IMR-90 (cell line): ENCODE results near the gene GLYATL1. TPM values are rescaled to one million over a fixed set of nuclear protein-coding genes. Genes with fewer than 3 reads are reported as not detected.

ENCODE experiments used
- ATAC-seq: fragments of 200-7000 bp; cut with Tn5 transposase; 2 replicates; pipeline ENCODE4 v1.9.1; 2020; ENCODE audit warnings: low read depth, mild to moderate bottlenecking, moderate library complexity
- BruUV-seq: library from RNA; stranded (reverse); fragments of 400-500 nt; replicated peaks from 2 replicates; lab custom pipeline; 2021; lab: Mats Ljungman, UMichigan
- CTCF ChIA-PET: fragments of 300-600 bp; formaldehyde crosslinking; extraction: SDS; loops from one replicate; lab custom pipeline; 2021; ENCODE audit warnings: antibody characterized with exemption; lab: Yijun Ruan, JAX
- POLR2A ChIA-PET: fragments of 300-600 bp; sonication (Branson Sonifier 250); formaldehyde crosslinking; loops from one replicate; lab custom pipeline; 2022; ENCODE audit warnings: antibody characterized with exemption; ENCODE audit not compliant: unreplicated experiment; lab: Charles Lee
- DNase-seq: peaks from one replicate; pipeline ENCODE4 v3.0.0; 2013
- H2AFZ ChIP-seq: replicated peaks from 2 replicates; pipeline ENCODE3; 2013; ENCODE audit warnings: low read length, mild to moderate bottlenecking; ENCODE audit not compliant: poor library complexity
- H2AK5ac ChIP-seq: 2 replicates; pipeline ENCODE4 v1.6.1; 2013; ENCODE audit warnings: low read depth, low read length, inconsistent platforms
- H2AK9ac ChIP-seq: replicated peaks from 2 replicates; pipeline ENCODE3; 2013; ENCODE audit warnings: mild to moderate bottlenecking, low read depth, low read length, moderate library complexity; ENCODE audit not compliant: poor library complexity
- H2BK120ac ChIP-seq: 2 replicates; pipeline ENCODE4 v1.6.1; 2013; ENCODE audit warnings: low read depth, low read length, inconsistent platforms
- H2BK15ac ChIP-seq: 3 replicates; pipeline ENCODE4 v1.6.1; 2013; ENCODE audit warnings: low read depth, low read length, inconsistent platforms
- H2BK20ac ChIP-seq: 2 replicates; pipeline ENCODE4 v1.6.1; 2013; ENCODE audit warnings: low read depth, mild to moderate bottlenecking, inconsistent platforms, low read length, moderate library complexity
- H2BK5ac ChIP-seq: 2 replicates; pipeline ENCODE4 v1.6.1; 2013; ENCODE audit warnings: mild to moderate bottlenecking, low read depth, low read length, inconsistent platforms; ENCODE audit not compliant: poor library complexity, severe bottlenecking
- H3K14ac ChIP-seq: replicated peaks from 2 replicates; pipeline ENCODE4 v1.6.1; 2013; ENCODE audit warnings: low read depth, low read length, inconsistent platforms
- H3K18ac ChIP-seq: 2 replicates; pipeline ENCODE4 v1.6.1; 2013; ENCODE audit warnings: low read depth, low read length, control low read depth
- H3K23ac ChIP-seq: 2 replicates; pipeline ENCODE4 v1.6.1; 2013; ENCODE audit warnings: low read depth, low read length, inconsistent platforms
- H3K27ac ChIP-seq: 2 replicates; pipeline ENCODE4 v1.5.1; 2013; ENCODE audit warnings: mild to moderate bottlenecking, control low read depth, low read length; ENCODE audit not compliant: insufficient read depth
- H3K27me3 ChIP-seq: 2 replicates; pipeline ENCODE4 v1.6.1; 2013; ENCODE audit warnings: low read length; ENCODE audit not compliant: control insufficient read depth, insufficient read depth
- H3K36me3 ChIP-seq: 2 replicates; pipeline ENCODE4 v1.6.1; 2013; ENCODE audit warnings: low read length, mixed read lengths; ENCODE audit not compliant: control insufficient read depth, insufficient read depth
- H3K4ac ChIP-seq: 2 replicates; pipeline ENCODE4 v1.6.1; 2013; ENCODE audit warnings: low read depth, low read length, inconsistent platforms
- H3K4me1 ChIP-seq: 2 replicates; pipeline ENCODE4 v1.6.1; 2013; ENCODE audit warnings: low read length, mixed read lengths; ENCODE audit not compliant: control insufficient read depth, insufficient read depth
- H3K4me2 ChIP-seq: 2 replicates; pipeline ENCODE4 v1.6.1; 2013; ENCODE audit warnings: low read depth, mild to moderate bottlenecking, control low read depth, low read length, moderate library complexity
- H3K4me3 ChIP-seq: 2 replicates; pipeline ENCODE4 v1.5.1; 2013; ENCODE audit warnings: low read depth, mild to moderate bottlenecking, control low read depth, low read length, moderate library complexity; ENCODE audit not compliant: insufficient read depth
- H3K56ac ChIP-seq: 2 replicates; pipeline ENCODE4 v1.6.1; 2013; ENCODE audit warnings: low read length, inconsistent platforms; ENCODE audit not compliant: insufficient read depth; ENCODE audit errors: extremely low read depth
- H3K79me1 ChIP-seq, 2 experiments: 2 replicates each; pipeline ENCODE4 v1.6.1; 2013; ENCODE audit warnings: low read length in 2 of 2, inconsistent platforms in 1 of 2, low read depth in 1 of 2
- H3K9ac ChIP-seq: 2 replicates; pipeline ENCODE4 v1.6.1; 2013; ENCODE audit warnings: low read depth, low read length, control low read depth
- H3K9me1 ChIP-seq: 2 replicates; pipeline ENCODE4 v1.6.1; 2013; ENCODE audit warnings: low read length, inconsistent platforms; ENCODE audit not compliant: insufficient read depth
- H3K9me3 ChIP-seq: 2 replicates; pipeline ENCODE4 v1.6.1; 2013; ENCODE audit warnings: low read length; ENCODE audit not compliant: control insufficient read depth, insufficient read depth
- H4K20me1 ChIP-seq: 2 replicates; pipeline ENCODE4 v1.6.1; 2013; ENCODE audit warnings: low read length, inconsistent platforms; ENCODE audit not compliant: insufficient read depth
- H4K5ac ChIP-seq: 2 replicates; pipeline ENCODE4 v1.6.1; 2013; ENCODE audit warnings: mild to moderate bottlenecking, low read depth, low read length, control low read depth
- H4K8ac ChIP-seq, 2 experiments: 2 replicates each; pipeline ENCODE4 v1.6.1; 2013; ENCODE audit warnings: low read depth in 2 of 2, low read length in 2 of 2, control low read depth in 1 of 2, inconsistent platforms in 1 of 2
- H4K91ac ChIP-seq: 2 replicates; pipeline ENCODE4 v1.6.1; 2013; ENCODE audit warnings: low read depth, low read length, inconsistent platforms; ENCODE audit not compliant: insufficient read depth
- BHLHE40 ChIP-seq: fragments of 150-350 bp; IDR thresholded peaks from 2 replicates; pipeline ENCODE4 v1.6.1; 2016; ENCODE audit warnings: mild to moderate bottlenecking, low read depth, low read length
- CEBPB ChIP-seq: IDR thresholded peaks from 2 replicates; pipeline ENCODE4 v1.6.1; 2012; ENCODE audit warnings: low read depth, low read length, improper control_type of control experiment
- ELK1 ChIP-seq: fragments of 150-350 bp; IDR thresholded peaks from 2 replicates; pipeline ENCODE4 v1.6.1; 2016; ENCODE audit warnings: low read depth, mild to moderate bottlenecking, low read length, moderate library complexity, borderline replicate concordance
- MAFK ChIP-seq: IDR thresholded peaks from 2 replicates; pipeline ENCODE4 v1.6.1; 2012; ENCODE audit warnings: low read depth, low read length, improper control_type of control experiment
- MAZ ChIP-seq: IDR thresholded peaks from 2 replicates; pipeline ENCODE4 v1.6.1; 2012; ENCODE audit warnings: low read depth, mild to moderate bottlenecking, low read length, improper control_type of control experiment, moderate library complexity, borderline replicate concordance
- NFE2L2 ChIP-seq: fragments of 150-350 bp; IDR thresholded peaks from 2 replicates; pipeline ENCODE4 v1.6.1; 2016; ENCODE audit warnings: low read depth, mild to moderate bottlenecking, low read length
- POLR2A ChIP-seq: IDR thresholded peaks from 2 replicates; pipeline ENCODE4 v1.6.1; 2012; ENCODE audit warnings: mild to moderate bottlenecking, low read depth, low read length
- RAD21 ChIP-seq: IDR thresholded peaks from 2 replicates; pipeline ENCODE4 v1.6.1; 2012; ENCODE audit warnings: low read length, improper control_type of control experiment
- RCOR1 ChIP-seq: IDR thresholded peaks from 2 replicates; pipeline ENCODE4 v1.6.1; 2012; ENCODE audit warnings: mild to moderate bottlenecking, low read length, improper control_type of control experiment; ENCODE audit not compliant: insufficient replicate concordance
- RFX5 ChIP-seq: IDR thresholded peaks from 2 replicates; pipeline ENCODE4 v1.8.0; 2012; ENCODE audit warnings: low read depth, mild to moderate bottlenecking, low read length, moderate library complexity
- SMC3 ChIP-seq: fragments of 150-350 bp; IDR thresholded peaks from 2 replicates; pipeline ENCODE4 v1.6.1; 2016; ENCODE audit warnings: low read depth, mild to moderate bottlenecking, antibody characterized with exemption, low read length, moderate library complexity
- USF2 ChIP-seq: fragments of 150-350 bp; IDR thresholded peaks from 2 replicates; pipeline ENCODE4 v1.6.1; 2017; ENCODE audit warnings: mild to moderate bottlenecking, antibody characterized with exemption, low read length, low read depth
- WGBS, 2 experiments: methylation state at CpG; one replicate each; pipeline versions ENCODE4 v1.1.5 to v1.1.7; 2013; ENCODE audit warnings: missing lambda C conversion rate in 2 of 2; ENCODE audit not compliant: insufficient read length in 1 of 2; ENCODE audit errors: extremely low coverage in 2 of 2; 5-methylcytosine and 5-hydroxymethylcytosine counted together
- dilution Hi-C: fragments of 300-500 bp; cut with HindIII; formaldehyde crosslinking; loops from one replicate; pipeline ENCODE4 v1.14.3; 2018; ENCODE audit warnings: low sequenced_read_pairs; ENCODE audit not compliant: unreplicated experiment
- in situ Hi-C: fragments of 300-500 bp; cut with MboI; formaldehyde crosslinking; loops from 3 replicates; pipeline ENCODE4 v1.14.3; 2019; ENCODE audit warnings: low sequenced_read_pairs, inconsistent platforms, mixed read lengths
- intact Hi-C: fragments of 100-400 bp; cut with micrococcal nuclease; formaldehyde crosslinking; loops from 2 replicates; pipeline ENCODE4 v1.10.0; 2022
- polyA plus RNA-seq, 3 experiments: library from polyadenylated mRNA; depleted of rRNA; stranded (reverse); fragments of >200 nt; gene quantifications; 2 replicates each; pipeline ENCODE4 v1.2.3, GENCODE V29; 2012; ENCODE audit warnings: low replicate concordance in 1 of 3
- total RNA-seq: library from RNA; depleted of rRNA; stranded (reverse); fragments of >200 nt; gene quantifications from 2 replicates; pipeline ENCODE4 v1.2.3, GENCODE V29; 2012
- TF ChIP-seq, protein P1 (sequence below): conservative IDR thresholded peaks from 2 replicates; pipeline ENCODE4 v1.5.1; 2012; ENCODE audit warnings: mild to moderate bottlenecking, low read depth, low read length, improper control_type of control experiment

Gene GLYATL1
- total and polyA plus RNA-seq, 2 of the 4 experiments (the other 2 are of a cell fraction), result 0.54 to 0.58 TPM

DNA sequence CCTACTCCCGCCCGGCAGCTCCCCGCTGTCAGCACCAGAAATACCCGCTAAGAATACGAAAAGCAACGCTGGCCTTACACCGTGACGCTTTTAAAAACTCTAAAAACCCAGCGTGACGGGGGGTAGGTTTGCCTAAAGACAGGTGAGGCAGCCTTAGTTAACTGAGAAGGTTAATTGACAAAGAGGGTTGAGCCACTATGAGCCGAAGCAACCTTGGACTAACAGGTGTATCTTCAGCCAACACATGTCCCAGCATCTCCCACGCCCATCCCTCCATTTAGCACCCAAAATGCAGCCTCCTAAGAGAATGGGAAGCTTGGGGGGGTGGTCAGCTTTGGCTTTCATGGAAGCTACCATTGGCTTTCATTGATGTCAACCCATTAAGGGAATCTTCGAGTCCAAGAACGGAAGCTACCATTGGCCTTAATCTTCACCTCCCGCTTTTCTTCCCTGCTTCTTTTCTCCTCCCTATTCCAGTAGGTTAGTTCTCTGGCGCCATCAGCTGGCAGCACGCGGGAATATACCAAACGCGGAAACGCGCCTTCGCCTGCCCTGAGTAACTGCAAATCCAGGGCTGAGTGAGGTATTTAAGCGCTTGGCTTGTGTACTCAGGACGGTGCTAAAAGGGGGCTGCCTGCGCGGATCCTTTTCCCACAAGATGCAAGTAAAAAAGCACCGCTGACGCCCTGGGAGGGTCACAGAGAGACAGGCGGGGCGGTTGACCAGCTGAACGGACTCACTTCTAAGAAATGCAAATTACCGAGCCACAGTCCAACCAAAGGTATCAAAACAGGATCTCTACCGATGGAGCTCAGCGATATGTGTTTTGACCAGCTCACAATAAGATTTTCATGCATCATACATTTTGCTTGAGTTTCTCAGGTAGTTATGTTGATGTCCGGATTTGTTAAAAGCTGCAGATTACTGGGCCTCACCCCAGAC, 38.5 kb upstream of the GLYATL1 start:
- no peak overlapping the region for H2BK15ac ChIP-seq
- no peaks in the 10 kb centered on the region for H3K27me3 ChIP-seq
- no TSS peak for BruUV-seq
- in situ Hi-C loops, result loop anchor here (10.0 kb wide), 3 partner anchors 254 to 326 kb away; partner anchors contain the start of genes LPXN and ZFP91
- no peak overlapping the region for H3K14ac ChIP-seq
- intact Hi-C loops, result loop anchor here (1.0 to 5.0 kb wide), 3 partner anchors 50 to 323 kb away; partner anchors contain the start of genes LPXN and ZFP91
- H4K5ac ChIP-seq, result no peak overlapping the region
- no peak overlapping the region for H3K9ac ChIP-seq
- H2BK120ac ChIP-seq, result no peak overlapping the region; the same call in 1 of the 2 replicates
- H3K36me3 ChIP-seq, result no peaks in the 10 kb centered on the region
- H3K4ac ChIP-seq, result no peak overlapping the region
- CTCF ChIA-PET, result interaction anchor here (0.9 to 1.3 kb wide), 2 partner anchors 9 to 46 kb away, joined by 3 to 6 read pairs; no protein-coding TSS in a partner anchor
- H3K23ac ChIP-seq, result no peak overlapping the region
- H2AFZ ChIP-seq, result peak overlapping the region; percentile 88
- no peak overlapping the region; a peak in 1 of 4 replicates for H4K8ac ChIP-seq
- H3K4me1 ChIP-seq, result no peaks in the 10 kb centered on the region; the same call in 1 of the 2 replicates
- ATAC-seq (peak; percentile 57), DNase-seq (peak; percentile 73)
- H3K4me2 ChIP-seq, result peak overlapping the region; percentile 38; the same call in 1 of the 2 replicates
- no peak overlapping the region for H2BK5ac ChIP-seq
- POLR2A ChIA-PET, result no interaction called here
- H3K9me3 ChIP-seq, result no peaks in the 10 kb centered on the region
- H3K27ac ChIP-seq, result no peak overlapping the region
- H3K18ac ChIP-seq, result no peak overlapping the region
- no peak overlapping the region for H4K91ac ChIP-seq
- no peak overlapping the region for H2BK20ac ChIP-seq
- peaks cover 5 to 36% of the 10 kb centered on the region in 2 experiments for H3K79me1 ChIP-seq
- H3K4me3 ChIP-seq, result no peak overlapping the region
- H3K9me1 ChIP-seq, result 0 out of 2 replicates have a peak, but pooled peaks cover 3% of the 10 kb centered on the region
- WGBS, 2 experiments, result 19% methylated on average over 9 of the region's 36 CpGs; no CpG with 5 or more reads in 1 of the 2 experiments
- no peak overlapping the region for H3K56ac ChIP-seq
- dilution Hi-C loops, result no loop called here
- H4K20me1 ChIP-seq, result no peaks in the 10 kb centered on the region
- H2AK5ac ChIP-seq, result no peak overlapping the region
- peak overlapping the region; percentile 62 for H2AK9ac ChIP-seq
- TF ChIP-seq MAFK, result no peak
- peak; percentile 62 for TF ChIP-seq RAD21
- no peak for TF ChIP-seq RFX5
- TF ChIP-seq RCOR1, result no peak
- TF ChIP-seq, protein P1, sequence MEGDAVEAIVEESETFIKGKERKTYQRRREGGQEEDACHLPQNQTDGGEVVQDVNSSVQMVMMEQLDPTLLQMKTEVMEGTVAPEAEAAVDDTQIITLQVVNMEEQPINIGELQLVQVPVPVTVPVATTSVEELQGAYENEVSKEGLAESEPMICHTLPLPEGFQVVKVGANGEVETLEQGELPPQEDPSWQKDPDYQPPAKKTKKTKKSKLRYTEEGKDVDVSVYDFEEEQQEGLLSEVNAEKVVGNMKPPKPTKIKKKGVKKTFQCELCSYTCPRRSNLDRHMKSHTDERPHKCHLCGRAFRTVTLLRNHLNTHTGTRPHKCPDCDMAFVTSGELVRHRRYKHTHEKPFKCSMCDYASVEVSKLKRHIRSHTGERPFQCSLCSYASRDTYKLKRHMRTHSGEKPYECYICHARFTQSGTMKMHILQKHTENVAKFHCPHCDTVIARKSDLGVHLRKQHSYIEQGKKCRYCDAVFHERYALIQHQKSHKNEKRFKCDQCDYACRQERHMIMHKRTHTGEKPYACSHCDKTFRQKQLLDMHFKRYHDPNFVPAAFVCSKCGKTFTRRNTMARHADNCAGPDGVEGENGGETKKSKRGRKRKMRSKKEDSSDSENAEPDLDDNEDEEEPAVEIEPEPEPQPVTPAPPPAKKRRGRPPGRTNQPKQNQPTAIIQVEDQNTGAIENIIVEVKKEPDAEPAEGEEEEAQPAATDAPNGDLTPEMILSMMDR, result peak; percentile 74
- no peak for TF ChIP-seq NFE2L2
- TF ChIP-seq MAZ, result no peak
- TF ChIP-seq USF2, result no peak
- TF ChIP-seq ELK1, result no peak
- peak; percentile 45 for TF ChIP-seq SMC3
- no peak for TF ChIP-seq BHLHE40
- TF ChIP-seq CEBPB, result no peak
- TF ChIP-seq POLR2A, result no peak
